Fibroblast of upper back skin (primary cell): ENCODE measurements around the gene VSTM4.

Experiments used
- DNase-seq: peaks from one replicate; pipeline ENCODE4 v3.0.0-alpha.2; 2013

VSTM4 gene

DNA sequence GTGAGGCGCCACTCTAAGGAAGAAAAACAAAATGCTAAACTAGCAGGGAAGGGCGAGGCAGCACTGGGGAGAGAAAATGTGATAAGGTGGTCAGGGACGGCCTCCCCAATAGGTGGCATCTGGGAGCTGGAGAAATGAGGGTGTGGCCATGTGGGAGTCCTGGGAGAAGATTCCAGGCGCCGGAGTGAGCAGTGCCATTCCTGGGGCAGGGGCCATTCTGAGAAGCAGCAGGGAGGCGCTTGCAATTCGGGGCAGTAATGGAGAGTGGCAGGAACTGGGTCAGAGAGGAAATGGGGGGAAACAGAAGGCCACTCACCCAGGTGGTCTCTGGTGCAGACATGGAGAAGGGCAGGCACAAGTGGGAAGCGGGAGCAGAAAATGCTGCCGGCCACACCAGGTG, 113.9 kb downstream of the VSTM4 start:
- peak; percentile 13 for DNase-seq

DNA sequence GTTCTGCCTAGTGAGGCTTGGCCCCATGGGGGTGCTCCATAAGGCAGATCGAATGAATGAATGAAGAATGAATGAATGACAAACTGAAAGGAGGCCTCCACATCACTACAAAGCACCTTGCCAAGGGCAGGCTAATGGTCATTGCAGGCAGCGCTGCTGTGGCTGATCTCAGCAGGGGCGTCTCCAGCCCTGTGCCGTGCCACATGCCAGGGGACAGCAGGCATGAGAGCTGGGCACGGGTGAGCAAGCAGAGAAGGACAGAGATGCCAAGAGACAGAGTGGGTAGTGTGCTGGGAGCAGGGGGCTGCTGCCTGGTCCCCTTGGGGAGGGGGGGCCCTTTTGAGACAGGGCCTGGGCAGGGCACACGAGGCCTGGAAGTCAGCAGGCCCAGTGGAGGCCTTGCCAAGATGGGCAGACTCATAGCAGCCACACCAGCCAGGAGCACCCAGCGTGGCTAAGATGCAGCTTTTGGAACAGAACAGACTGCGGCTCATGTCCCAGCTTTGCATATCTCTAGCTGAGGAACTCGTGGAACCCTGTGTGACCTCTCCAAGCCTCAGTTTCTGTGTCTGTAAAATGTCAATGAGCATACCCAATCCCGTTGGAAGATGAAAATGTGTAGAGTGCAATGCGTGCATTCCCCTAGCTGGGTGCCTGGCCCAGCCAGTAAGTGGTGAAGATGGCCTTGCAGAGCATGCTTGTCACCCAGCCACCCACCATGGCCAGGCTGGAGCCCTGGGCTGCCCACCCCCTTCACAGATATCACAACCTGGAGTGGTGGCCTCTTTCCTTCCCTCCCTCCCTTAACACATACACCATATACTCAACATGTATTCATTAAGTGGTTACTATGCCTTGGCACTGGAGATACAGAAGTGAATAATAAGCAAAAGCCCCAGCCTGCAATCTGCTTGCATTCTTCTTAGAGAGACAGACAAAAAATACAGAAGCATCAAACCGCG, 114.6 kb downstream of the VSTM4 start:
- no peak for DNase-seq

DNA sequence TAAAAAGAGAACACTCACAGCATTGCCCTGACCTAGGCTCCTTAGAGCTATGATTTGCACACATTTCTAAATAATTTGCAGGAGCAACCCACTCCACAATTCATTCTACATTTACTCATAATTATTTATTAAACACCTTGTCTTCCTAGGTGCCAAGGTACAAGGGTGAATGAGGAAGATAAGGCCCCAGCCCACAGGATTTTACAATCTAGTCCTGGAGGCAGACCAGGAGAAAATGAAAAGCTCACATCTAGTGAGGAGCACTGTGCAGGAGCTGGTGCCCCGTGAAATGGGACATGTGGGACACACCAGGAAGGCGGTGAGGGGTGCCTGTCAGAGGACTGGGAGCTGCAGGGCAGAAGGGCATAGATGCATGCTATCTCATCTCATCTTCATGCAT, 116.0 kb downstream of the VSTM4 start:
- DNase-seq, result no peak

DNA sequence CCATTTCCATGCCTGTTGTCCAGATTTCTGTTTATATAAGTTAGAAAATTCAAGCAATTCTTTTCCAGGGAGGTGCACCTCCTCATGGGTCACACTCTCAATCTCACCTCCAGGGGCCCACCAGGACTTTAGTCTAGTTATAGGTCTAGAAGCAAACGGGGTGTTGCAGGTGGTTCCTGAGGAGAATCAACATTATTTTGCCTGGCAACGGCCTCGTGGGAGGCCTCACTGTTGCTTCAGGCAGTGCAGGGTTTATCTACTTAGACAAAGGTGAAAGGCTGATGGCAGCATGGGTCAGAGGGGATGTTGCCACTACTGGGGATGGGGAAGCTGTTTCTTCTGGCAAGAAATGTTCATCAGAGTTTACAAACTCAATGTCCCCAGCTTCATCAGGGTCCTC, 119.0 kb downstream of the VSTM4 start:
- no peak for DNase-seq

DNA sequence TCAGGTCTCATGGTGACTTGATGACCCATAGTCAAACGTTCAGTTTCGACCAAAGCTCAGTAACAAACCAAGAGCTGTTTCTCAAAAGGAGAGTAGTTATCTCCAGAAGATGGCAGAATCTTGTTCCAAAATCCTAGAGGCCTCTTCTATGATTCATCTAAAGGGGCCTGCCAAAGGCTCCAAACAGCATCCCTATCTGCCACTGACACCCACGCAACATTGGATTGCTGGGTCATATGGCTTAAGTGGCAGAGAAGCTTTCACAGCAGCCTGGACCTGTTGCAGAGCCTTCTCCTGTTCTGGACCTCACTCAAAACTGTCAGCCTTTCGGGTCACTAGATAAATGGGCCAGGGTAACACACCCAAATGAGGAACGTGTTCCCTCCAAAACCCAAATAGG, 121.7 kb downstream of the VSTM4 start:
- DNase-seq, result no peak

DNA sequence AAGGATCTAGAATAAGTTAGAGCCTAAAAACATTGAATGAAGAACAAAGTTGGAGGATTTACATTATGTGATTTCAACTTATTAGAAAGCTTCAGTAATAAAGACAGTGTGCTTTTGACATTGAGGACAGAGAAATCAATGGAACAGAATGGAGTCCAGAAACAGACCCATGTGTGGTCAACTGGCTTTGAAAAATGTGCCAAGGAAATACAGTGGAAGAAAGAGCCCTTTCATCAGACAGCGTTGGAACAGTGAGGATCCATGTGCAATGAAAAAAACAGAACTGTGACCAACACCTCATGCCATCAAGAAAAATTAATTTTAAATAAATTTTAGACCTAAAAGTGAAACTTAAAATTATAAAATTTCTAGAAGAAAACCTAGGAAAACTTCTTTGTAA, 125.1 kb downstream of the VSTM4 start:
- DNase-seq, result no peak

DNA sequence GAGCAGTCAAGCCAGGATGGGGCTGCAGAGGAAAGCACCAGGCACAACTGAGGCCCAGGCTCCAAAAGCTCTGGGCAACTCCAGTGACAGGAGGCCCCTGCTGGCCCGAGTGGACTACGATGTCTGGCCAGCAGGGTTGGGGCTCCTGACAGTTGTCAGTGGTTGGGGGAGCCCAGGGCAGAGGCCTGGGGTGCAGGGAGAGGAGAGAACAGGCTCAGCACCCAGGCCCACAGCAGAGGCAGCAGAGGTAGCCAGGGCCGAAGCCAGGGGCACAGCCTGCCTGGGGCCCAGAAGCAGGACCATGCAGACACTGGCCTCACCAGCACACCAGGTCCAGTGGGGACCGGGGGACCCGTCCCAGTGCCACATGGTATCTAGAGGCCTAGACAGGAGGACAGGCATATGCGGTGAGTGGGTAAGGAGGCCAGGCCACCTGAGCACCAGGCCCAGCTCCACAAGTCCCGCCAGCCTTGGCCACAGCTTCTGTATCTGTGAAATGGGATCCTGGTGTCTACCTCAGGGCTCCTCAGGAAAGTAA, 129.6 kb downstream of the VSTM4 start:
- no peak for DNase-seq

DNA sequence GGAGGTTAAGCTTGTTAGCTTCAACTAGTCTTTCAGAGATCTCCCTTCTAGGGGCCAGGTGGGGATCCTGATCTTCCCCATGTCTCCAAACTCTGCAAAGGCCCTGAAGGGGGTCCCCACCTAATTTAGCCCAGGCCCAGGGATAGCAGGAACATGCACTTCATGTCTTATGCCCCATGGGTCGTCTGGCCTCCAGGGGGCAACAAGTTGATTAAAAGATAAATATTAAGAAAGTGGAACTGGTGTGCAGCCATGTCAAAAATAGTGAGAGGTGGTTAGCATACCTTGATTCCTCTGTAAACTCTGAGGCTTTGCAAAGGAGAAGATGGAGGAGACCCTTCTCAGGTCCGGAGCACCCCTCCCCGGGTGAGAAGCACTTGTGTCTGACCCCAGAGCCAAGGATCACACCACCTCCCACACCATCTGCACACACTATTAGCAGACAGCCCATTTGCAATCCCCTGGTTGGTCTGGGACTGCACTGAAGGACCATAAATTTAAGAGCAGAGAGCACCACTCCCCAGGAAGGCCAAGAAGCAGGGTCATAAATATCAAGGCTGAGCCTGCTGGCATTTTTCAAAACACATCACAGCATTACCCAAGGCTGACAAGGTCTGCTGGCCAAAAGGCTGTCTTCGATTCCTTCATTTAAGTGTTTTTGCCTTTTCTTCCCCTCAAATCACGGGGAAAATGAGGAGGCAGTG, 131.5 kb downstream of the VSTM4 start:
- no peak for DNase-seq

DNA sequence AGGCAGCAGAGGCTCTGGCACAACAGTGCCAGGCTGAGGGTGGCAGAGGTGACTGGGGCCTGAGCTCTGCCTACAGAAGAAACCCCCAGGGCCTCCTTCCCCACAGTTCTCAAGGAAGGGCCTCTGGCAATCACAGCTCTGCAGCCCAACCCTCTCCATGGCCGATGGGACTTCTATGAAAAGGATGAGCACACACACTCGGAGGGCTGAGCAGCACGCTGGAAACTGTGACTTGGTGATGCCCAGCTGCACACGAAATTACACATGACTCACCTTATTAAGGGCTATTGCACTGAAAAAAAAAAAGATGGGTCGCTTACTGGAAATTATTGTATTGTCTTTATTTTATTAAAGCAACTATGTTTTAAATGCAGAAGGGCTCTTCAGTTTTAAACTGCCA, 132.7 kb downstream of the VSTM4 start:
- no peak for DNase-seq

DNA sequence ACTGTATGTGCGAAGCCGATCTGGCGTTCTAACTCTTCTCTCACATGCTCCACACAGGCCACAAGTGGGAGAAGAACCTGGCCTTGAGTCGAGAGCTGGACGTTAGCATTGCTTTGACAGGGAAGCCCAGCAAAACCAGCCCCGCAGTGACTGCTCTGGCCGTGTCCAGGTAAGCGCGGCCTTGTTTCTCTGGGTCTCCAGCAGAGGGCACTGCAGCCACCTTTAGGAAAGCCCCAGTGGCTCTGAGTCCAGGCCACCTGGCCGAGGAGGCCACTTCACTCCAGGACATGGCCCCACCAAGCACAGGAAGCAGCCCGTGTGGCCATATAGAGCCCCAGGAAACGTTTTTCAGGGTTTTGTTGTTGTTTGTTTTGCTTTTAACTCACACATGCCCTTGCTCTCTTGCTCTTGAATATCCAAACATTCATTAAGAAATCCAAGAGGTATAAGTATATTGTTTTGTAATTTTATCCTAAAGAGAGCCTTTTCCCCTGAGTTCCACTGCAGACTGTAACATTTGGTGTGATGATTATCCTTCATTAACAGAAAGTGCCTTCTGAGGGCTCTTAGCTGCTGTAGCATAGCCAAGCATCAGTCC, 133.9 kb downstream of the VSTM4 start:
- peak; percentile 27 for DNase-seq

DNA sequence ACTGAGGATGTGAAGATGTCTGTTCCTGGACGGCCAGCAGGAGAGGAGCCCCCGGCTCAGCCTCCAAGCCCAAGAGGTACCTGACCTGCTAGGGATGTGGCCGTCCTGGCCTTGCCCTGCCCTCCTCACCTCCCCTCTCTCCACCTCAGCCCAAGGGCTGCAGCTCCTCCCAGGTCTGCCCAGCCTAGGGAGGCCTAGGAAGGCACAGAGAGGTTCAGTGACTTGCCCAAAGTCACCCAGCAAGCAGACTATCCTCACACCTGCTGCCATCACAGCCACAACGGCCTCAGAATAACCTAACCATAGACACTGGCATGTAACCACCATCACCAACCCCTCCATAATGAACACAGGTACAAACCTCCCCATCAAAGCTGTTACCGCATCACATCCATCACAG, 137.0 kb downstream of the VSTM4 start:
- no peak for DNase-seq

DNA sequence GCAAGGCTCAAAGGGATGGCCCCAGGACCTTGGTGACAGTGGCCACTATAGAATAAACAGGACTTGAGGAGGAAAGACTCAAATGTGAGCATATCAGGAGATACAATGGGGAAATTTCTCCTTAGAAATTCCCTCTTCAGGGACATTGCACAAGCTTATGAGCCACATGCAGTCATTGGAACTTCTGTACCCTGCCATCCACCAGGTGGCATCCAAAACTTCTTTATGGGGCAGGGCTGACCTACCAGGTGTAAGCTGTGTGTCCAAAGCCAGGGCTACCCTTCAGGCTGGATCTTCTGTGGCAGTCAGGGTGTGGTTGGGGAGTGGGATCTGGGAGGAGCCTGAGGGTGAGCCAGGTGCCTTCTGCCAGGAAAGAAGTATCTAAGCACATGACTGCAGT, 139.1 kb downstream of the VSTM4 start:
- peak; percentile 5 for DNase-seq

DNA sequence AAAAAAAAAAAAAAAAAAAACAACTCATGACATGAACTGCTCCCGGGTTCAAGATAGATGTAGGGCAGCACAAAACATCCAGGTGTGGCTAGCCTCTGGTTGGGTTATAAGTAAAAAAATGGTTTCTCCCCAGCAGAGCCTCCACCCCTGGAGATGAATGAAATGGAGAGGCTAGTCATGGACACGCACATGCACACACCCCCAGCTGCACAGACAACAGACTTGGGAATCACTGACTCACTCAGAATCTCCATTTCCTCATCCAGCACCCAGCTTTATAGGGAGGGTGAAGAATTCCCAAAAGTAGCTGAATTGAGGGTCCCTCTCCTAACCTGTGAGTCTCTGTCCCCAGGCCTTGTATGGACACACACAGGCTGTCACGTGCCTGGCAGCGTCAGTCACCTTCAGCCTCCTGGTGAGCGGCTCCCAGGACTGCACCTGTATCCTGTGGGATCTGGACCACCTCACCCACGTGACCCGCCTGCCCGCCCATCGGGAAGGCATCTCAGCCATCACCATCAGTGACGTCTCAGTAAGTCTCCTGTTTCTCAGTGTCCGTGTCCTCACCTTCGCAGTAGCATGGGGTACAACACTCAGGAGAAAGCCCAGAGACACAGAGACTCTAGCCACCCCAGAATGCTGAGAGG, 140.7 kb downstream of the VSTM4 start:
- DNase-seq, result no peak

DNA sequence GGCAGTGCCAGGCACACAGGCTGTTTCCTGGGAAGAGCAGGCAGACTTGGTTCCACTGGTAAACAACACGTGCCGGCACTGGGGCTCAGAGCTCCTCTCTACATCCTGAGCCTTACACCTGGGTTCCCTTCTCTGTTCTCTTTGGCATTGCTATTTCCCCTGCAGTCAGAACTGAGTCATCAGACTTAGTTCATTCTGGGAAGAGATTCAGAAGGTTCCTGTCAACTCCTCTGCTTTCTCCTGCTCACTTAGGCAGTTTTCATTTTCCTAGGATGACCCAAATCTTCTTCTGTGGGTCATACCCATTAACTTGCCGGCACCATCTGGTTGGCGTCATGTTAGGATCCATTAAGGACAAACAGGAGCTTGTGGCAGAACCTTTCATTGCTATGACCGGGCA, 142.3 kb downstream of the VSTM4 start:
- DNase-seq, result no peak

DNA sequence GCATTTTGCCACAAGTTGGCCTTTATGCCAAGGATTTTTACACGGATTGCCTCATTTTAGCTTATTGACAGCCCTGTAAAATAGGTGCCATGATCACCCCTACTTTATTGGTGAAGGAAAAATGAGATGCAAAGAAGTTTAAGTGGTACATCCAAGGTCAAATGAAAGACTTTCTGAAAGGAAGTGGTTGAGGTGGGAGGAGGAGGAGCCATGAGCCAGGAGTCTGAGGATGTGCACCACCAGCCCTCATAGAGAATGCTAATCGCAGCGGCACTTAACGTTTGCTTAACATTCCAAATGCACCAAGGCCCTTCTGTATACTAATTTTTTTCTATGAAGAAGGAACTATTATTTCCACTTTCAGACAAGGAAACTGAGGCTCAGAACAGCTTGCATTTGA, 144.7 kb downstream of the VSTM4 start:
- DNase-seq, result no peak

DNA sequence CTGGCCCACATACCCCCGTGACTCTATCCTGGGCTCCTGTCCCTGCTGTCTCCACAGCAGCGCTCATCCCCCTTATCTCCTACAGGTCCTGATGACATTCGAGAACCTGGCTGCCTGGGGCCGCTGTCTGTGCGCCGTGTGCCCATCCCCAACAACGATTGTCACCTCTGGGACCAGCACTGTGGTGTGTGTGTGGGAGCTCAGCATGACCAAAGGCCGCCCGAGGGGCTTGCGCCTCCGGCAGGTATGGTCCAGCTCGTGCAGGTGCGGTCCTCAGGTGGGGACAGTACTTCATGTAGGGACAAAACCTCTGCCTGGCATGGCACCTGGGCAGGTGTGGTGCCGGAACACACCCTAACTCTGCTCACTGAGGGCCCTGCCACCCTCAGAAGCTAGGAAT, 145.3 kb downstream of the VSTM4 start:
- DNase-seq, result no peak

DNA sequence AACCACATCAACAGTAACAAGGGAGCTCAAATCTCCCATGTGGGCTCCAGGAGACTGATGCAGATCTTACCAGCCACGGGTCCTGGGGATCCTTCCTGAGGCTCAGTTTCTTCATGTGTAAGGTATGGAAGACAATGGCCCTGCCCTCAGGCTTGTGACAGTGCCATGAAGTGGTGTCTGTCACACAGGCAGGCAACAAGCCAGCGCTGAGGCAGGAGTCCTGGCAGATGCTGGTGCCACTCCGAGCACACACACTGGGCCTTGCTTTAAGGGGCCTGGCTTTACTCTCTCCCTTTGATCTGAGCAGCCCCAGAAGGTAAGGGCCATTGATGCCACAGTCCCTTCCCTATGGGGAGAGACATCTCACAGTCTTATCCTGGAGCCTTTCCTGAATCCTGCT, 147.3 kb downstream of the VSTM4 start:
- no peak for DNase-seq

DNA sequence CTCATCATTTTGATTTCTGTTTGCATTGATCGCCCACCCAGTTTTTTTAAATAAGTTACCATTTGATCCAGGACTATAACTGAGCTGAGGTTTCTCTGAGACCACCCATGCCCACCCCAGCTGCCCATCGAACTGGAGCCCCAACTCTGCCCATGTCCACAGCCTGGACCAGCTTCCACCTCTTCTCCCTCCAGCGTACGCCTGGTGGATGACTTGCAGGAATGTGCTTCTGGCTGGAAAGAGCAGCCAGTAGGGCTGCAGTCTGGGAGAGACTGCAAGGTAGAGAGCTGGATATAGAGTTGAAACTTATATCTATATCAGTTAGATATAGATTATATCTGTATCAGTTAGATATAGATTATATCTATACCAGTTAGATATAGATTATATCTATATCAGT, 149.9 kb downstream of the VSTM4 start:
- no peak for DNase-seq
